HepG2 (cell line): Measurements from ENCODE around the gene MYOF. TPM values are rescaled to one million over a fixed set of nuclear protein-coding genes. Genes with fewer than 3 reads are reported as not detected.

ENCODE experiments used
- ATAC-seq: fragments of 200-7000 bp; cut with Tn5 transposase; 3 replicates; pipeline ENCODE4 v1.9.1; 2020; ENCODE audit warnings: mild to moderate bottlenecking, moderate library complexity
- BruUV-seq: library from RNA; stranded (reverse); fragments of 400-500 nt; replicated peaks from 2 replicates; lab custom pipeline; 2021; lab: Mats Ljungman, UMichigan
- CTCF ChIA-PET: fragments of 300-600 bp; formaldehyde crosslinking; extraction: SDS; loops from one replicate; lab custom pipeline; 2021; ENCODE audit warnings: low total read pairs, inconsistent platforms, low intra/inter-chr PET ratio; lab: Yijun Ruan, JAX
- POLR2A ChIA-PET: fragments of 350-600 bp; sonication (Branson Sonifier 250); formaldehyde crosslinking; loops from one replicate; lab custom pipeline; 2020; ENCODE audit warnings: antibody characterized with exemption, inconsistent platforms; lab: Yijun Ruan, JAX
- DNase-seq: peaks from one replicate; pipeline ENCODE4 v3.0.0-alpha.2; 2015; ENCODE audit warnings: low spot score
- FAIRE-seq: peaks from 3 replicates; lab custom pipeline; 2011; peaks lifted over from hg19 to GRCh38; lab: Jason Lieb, UNC
- H2AFZ ChIP-seq: one replicate; pipeline ENCODE4 v1.6.1; 2011; ENCODE audit warnings: low read length, inconsistent platforms
- H3K27ac ChIP-seq: fragments of 300-600 bp; 3 replicates; pipeline ENCODE4 v1.8.0; 2011; ENCODE audit warnings: mixed run types, mild to moderate bottlenecking, mixed read lengths, low read length, inconsistent platforms; ENCODE audit not compliant: insufficient read depth; ENCODE audit errors: extremely low read length
- H3K27me3 ChIP-seq, 2 experiments: fragments of 200-600 bp in 1 of 2; 2 replicates in 1 of 2; 3 replicates in 1 of 2; pipeline versions ENCODE4 v1.6.0 to v1.8.0; 2011; ENCODE audit warnings: low read length in 2 of 2, mild to moderate bottlenecking in 2 of 2, moderate library complexity in 2 of 2, inconsistent platforms in 1 of 2; ENCODE audit not compliant: insufficient read depth in 2 of 2, control insufficient read depth in 1 of 2
- H3K36me3 ChIP-seq, 2 experiments: fragments of 200-600 bp in 1 of 2; replicated peaks in 1 of 2; 2 replicates in 1 of 2; 3 replicates in 1 of 2; pipeline versions ENCODE4 v1.5.1 to v1.8.0; 2011; ENCODE audit warnings: low read length in 2 of 2, inconsistent platforms in 1 of 2; ENCODE audit not compliant: insufficient read depth in 2 of 2, control insufficient read depth in 1 of 2
- H3K4me1 ChIP-seq: 2 replicates; pipeline ENCODE4 v1.5.1; 2012; ENCODE audit warnings: low read length, inconsistent platforms; ENCODE audit not compliant: insufficient read depth
- H3K4me2 ChIP-seq: 2 replicates; pipeline ENCODE4 v1.6.0; 2011; ENCODE audit warnings: low read depth, low read length, inconsistent platforms
- H3K4me3 ChIP-seq, 3 experiments: fragments of 200-600 bp in 1 of 3; sonication (generic), shearing (Covaris generic) in 1 of 3; replicated peaks in 1 of 3; 2 replicates each; pipeline ENCODE4 v1.5.1; 2011 to 2016; ENCODE audit warnings: low read length in 3 of 3, inconsistent platforms in 2 of 3, low read depth in 2 of 3, mild to moderate bottlenecking in 2 of 3, control low read depth in 1 of 3, mixed read lengths in 1 of 3; ENCODE audit not compliant: insufficient read depth in 1 of 3
- H3K79me2 ChIP-seq: one replicate; pipeline ENCODE4 v1.6.1; 2011; ENCODE audit warnings: low read length, inconsistent platforms; ENCODE audit not compliant: insufficient read depth
- H3K9ac ChIP-seq: 2 replicates; pipeline ENCODE4 v1.6.0; 2011; ENCODE audit warnings: mild to moderate bottlenecking, low read depth, low read length, inconsistent platforms; ENCODE audit not compliant: insufficient read depth
- H3K9me3 ChIP-seq: 2 replicates; pipeline ENCODE4 v1.5.1; 2012; ENCODE audit warnings: mild to moderate bottlenecking, low read length
- H4K20me1 ChIP-seq: 2 replicates; pipeline ENCODE4 v1.6.0; 2011; ENCODE audit warnings: inconsistent platforms, mild to moderate bottlenecking, low read length, moderate library complexity; ENCODE audit not compliant: insufficient read depth
- HNF4A ChIP-seq: sonication (generic); formaldehyde crosslinking; IDR thresholded peaks from 2 replicates; pipeline ENCODE4 v1.4.0; 2020; ENCODE audit warnings: missing genetic modification reagents
- KLF15 ChIP-seq: sonication (generic); formaldehyde crosslinking; IDR thresholded peaks from 2 replicates; pipeline ENCODE4 v1.8.1; 2023; ENCODE audit warnings: borderline replicate concordance, mild to moderate bottlenecking, inconsistent platforms, missing genetic modification reagents, mixed read lengths
- ZHX1 ChIP-seq: sonication (generic); formaldehyde crosslinking; IDR thresholded peaks from 2 replicates; pipeline ENCODE4 v1.8.1; 2022; ENCODE audit warnings: low read depth, mild to moderate bottlenecking, missing genetic modification reagents
- ZNF337 ChIP-seq: sonication (generic); formaldehyde crosslinking; IDR thresholded peaks from 2 replicates; pipeline ENCODE4 v1.5.1; 2020; ENCODE audit warnings: missing genetic modification reagents, low read depth, mild to moderate bottlenecking, borderline replicate concordance
- ZNF589 ChIP-seq: sonication (generic); formaldehyde crosslinking; conservative IDR thresholded peaks from 2 replicates; pipeline ENCODE4 v1.8.0; 2022; ENCODE audit warnings: mild to moderate bottlenecking, moderate library complexity, missing genetic modification reagents
- WGBS: methylation state at CpG from one replicate; pipeline ENCODE4 v1.1.6; 2017; ENCODE audit warnings: low lambda C conversion rate; 5-methylcytosine and 5-hydroxymethylcytosine counted together
- in situ Hi-C: cut with HindIII; loops from 2 replicates; pipeline ENCODE4 v1.10.0; 2017; ENCODE audit warnings: low pct_unique_long_range_greater_than_20kb; ENCODE audit not compliant: extremely low pct_ligation_motif_present
- intact Hi-C: fragments of 100-400 bp; cut with micrococcal nuclease; formaldehyde crosslinking; loops from one replicate; pipeline ENCODE4 v1.10.0; 2022; ENCODE audit not compliant: unreplicated experiment
- polyA plus RNA-seq, 8 experiments: library from polyadenylated mRNA; depleted of rRNA in 3 of 8; stranded (reverse) in 7 of 8; unstranded in 1 of 8; fragments of >200 nt; fragmentation: Illumina TruSeq in 4 of 8; extraction: Trizol in 4 of 8; gene quantifications; 2 replicates each; pipeline versions ENCODE4 v1.2.1 to v1.2.3, GENCODE V29; 2011 to 2016; ENCODE audit warnings: low read depth in 4 of 8, missing spikeins in 1 of 8, mixed read lengths in 1 of 8; ENCODE audit not compliant: insufficient read depth in 1 of 8
- total RNA-seq, 5 experiments: library from RNA; depleted of rRNA; stranded (reverse); fragments of >200 nt; fragmentation: Illumina TruSeq; extraction: Trizol; gene quantifications; 2 replicates each; pipeline ENCODE4 v1.2.3, GENCODE V29; 2016; ENCODE audit warnings: low read depth in 1 of 5
- TF ChIP-seq, protein P1 (sequence below): sonication (generic); formaldehyde crosslinking; IDR thresholded peaks from 2 replicates; pipeline ENCODE4 v1.4.0; 2020; ENCODE audit warnings: missing genetic modification reagents
- TF ChIP-seq, protein P2 (sequence below): sonication (generic); formaldehyde crosslinking; IDR thresholded peaks from 2 replicates; pipeline ENCODE4 v1.5.0; 2020; ENCODE audit warnings: missing genetic modification reagents, mild to moderate bottlenecking, borderline replicate concordance

Gene MYOF
- total and polyA plus RNA-seq, 2 of the 13 experiments (the other 11 are each of a cell fraction or from before 2014, with no cell fraction given), result 0.18 to 0.42 TPM

DNA sequence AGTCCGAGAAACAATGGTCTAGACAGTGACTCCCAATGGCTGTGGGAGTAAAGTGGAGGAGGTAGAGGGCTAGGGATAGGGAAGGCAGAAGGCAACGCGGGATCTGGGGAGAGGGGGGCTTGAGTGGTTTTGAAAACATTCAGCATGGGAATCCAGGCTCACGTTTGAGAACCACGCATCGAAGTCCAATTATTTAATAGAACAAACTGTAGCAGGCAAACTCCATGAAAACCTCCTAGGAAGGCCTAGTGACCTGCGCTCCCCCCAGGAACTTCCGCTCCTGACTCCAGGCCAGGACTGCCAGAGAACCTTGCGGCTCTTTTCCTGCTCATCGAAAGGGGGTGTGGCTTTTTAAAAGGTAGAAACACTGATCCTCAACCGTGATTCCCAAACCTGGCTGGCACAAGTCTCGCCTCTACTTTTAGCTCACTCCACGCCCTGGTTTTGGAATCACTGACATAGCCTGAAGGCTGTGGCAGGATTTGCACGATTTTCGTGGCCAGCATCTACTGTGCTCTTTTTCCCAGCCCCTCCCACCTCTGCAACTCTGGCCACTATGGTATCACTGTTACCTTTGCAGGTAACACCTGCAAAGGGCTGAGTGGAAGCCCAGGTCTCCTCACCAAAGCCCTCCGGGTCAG, 43.4 kb downstream of the MYOF start:
- TF ChIP-seq KLF15 (CRISPR knock-in tag) (no peak), ZNF337 (CRISPR knock-in tag) (no peak), HNF4A (CRISPR knock-in tag) (no peak), ZNF589 (CRISPR knock-in tag) (no peak), ZHX1 (CRISPR knock-in tag) (no peak)
- TF ChIP-seq, protein P1, sequence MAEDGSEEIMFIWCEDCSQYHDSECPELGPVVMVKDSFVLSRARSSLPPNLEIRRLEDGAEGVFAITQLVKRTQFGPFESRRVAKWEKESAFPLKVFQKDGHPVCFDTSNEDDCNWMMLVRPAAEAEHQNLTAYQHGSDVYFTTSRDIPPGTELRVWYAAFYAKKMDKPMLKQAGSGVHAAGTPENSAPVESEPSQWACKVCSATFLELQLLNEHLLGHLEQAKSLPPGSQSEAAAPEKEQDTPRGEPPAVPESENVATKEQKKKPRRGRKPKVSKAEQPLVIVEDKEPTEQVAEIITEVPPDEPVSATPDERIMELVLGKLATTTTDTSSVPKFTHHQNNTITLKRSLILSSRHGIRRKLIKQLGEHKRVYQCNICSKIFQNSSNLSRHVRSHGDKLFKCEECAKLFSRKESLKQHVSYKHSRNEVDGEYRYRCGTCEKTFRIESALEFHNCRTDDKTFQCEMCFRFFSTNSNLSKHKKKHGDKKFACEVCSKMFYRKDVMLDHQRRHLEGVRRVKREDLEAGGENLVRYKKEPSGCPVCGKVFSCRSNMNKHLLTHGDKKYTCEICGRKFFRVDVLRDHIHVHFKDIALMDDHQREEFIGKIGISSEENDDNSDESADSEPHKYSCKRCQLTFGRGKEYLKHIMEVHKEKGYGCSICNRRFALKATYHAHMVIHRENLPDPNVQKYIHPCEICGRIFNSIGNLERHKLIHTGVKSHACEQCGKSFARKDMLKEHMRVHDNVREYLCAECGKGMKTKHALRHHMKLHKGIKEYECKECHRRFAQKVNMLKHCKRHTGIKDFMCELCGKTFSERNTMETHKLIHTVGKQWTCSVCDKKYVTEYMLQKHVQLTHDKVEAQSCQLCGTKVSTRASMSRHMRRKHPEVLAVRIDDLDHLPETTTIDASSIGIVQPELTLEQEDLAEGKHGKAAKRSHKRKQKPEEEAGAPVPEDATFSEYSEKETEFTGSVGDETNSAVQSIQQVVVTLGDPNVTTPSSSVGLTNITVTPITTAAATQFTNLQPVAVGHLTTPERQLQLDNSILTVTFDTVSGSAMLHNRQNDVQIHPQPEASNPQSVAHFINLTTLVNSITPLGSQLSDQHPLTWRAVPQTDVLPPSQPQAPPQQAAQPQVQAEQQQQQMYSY (CRISPR knock-in tag), result peak; percentile 87
- TF ChIP-seq, protein P2, sequence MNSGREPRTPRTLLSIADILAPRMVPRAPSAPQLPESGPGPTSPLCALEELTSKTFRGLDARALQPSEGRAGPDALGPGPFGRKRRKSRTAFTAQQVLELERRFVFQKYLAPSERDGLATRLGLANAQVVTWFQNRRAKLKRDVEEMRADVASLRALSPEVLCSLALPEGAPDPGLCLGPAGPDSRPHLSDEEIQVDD (CRISPR knock-in tag), result no peak
- TF ChIP-seq, all 625 proteins: peak for 1
- Histone ChIP-seq H3K4me3 (no peak overlapping the region), H3K4me2 (no peak overlapping the region), H3K27ac (no peak overlapping the region), H3K9ac (no peak overlapping the region), H3K79me2 (no peaks in the 10 kb centered on the region), H3K36me3 (no peaks in the 10 kb centered on the region), H2AFZ (no peak overlapping the region), H4K20me1 (no peaks in the 10 kb centered on the region), H3K9me3 (no peaks in the 10 kb centered on the region), H3K27me3 (no peaks in the 10 kb centered on the region), H3K4me1 (peaks cover 31% of the 10 kb centered on the region)
- WGBS, result 82% methylated on average over 16 of the region's 16 CpGs
- intact Hi-C loops, result no loop called here
- FAIRE-seq (no peak), ATAC-seq (no peak), DNase-seq (no peak)
- BruUV-seq, result no TSS peak
- ChIA-PET CTCF (no interaction called here), POLR2A (no interaction called here)
- in situ Hi-C loops, result no loop called here
